ENCODE data around the gene ARHGEF4.

Gene ARHGEF4

DNA sequence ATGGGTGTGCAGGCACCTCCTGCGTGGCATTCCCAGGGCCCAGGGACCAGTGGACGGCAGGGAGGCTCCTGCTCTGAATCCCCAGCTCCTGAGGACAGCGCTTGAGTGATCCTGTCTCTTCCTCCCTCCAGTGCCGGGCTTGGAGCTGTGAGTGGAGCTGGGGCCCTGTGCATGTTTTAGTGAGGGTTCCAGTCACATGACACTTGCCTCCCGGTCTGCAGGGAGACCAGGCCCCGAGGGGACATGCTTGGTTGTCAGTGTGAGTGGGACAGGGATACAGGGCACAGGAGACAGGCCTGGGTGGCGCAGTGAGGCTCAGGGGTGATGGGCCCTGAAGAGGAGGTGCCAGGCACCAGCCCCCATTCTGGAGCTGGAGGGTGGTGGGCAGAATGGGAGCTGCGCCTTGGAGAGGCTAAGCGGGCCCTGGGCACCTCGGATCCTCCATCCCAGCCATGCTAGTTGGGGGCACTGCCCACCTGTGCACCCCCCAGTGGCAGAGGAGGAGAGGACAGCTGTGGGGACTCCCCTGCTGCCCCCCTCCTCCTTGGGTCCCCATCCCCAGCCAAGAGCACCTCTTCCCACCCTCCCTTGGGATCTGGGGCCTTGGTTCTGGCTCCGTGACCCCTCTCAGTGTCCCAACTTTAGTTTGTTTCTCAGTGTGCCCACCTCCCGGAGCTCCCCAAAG is 12.0 kb downstream of the ARHGEF4 start:
- no peak for DNase-seq
- Mint-ChIP-seq H3K4me1 (ENCODE audit: low read depth) (no peaks in the 10 kb centered on the region), H3K4me3 (no peak overlapping the region), H3K9me3 (no peaks in the 10 kb centered on the region), H3K27ac (no peak overlapping the region), H3K27me3 (peaks cover 10% of the 10 kb centered on the region), H3K36me3 (ENCODE audit: low read depth) (no peaks in the 10 kb centered on the region)

DNA sequence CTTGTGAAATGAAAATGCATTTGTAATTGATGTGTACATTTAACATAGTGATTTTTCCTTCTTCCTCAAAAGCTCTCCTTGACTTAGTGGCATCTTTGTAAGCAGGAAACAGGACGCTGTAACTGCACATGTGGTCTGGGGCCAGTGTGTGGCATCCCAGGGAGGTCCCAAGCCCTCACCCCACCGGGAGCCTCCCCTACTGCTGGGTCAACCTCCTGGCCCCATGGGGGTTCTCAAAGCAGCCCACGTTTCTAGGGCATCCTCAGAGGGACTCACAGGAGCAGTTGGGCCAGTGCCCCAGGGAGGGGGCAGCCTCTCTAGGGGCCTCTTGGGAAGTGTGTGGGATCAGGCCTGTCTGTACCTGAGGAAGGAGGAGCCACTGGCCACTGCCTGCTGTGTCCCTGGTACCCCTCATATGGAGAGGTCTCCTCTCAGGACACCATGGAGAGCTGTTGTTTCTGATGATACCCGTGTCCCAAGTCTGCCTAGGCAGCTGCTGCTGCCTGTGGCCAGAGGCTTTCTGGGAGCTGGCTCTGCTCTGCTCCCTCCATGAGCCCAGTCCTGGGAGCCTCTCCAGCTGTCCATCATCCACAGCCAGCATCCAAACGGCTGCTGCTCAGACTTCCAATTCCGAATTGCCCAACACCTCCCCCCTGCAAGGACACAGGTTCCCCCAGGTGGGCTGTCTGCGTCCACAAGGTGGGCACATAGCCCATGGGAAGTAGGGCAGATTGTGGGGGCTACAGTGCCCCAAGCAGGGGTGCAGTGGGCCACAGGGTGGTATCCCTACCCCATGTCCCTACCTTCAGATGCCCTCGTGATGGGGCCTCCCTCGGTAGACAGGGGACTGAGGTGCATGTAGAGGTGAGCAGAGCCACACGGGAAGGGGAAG is 13.4 kb downstream of the ARHGEF4 start:
- no peak overlapping the region for H3K4me3 Mint-ChIP-seq
- no peak overlapping the region for H3K27ac Mint-ChIP-seq
- H3K4me1 Mint-ChIP-seq (ENCODE audit: low read depth): no peaks in the 10 kb centered on the region
- no peak for DNase-seq
- no peaks in the 10 kb centered on the region for H3K36me3 Mint-ChIP-seq (ENCODE audit: low read depth)
- peaks cover 10% of the 10 kb centered on the region for H3K27me3 Mint-ChIP-seq
- no peaks in the 10 kb centered on the region for H3K9me3 Mint-ChIP-seq

DNA sequence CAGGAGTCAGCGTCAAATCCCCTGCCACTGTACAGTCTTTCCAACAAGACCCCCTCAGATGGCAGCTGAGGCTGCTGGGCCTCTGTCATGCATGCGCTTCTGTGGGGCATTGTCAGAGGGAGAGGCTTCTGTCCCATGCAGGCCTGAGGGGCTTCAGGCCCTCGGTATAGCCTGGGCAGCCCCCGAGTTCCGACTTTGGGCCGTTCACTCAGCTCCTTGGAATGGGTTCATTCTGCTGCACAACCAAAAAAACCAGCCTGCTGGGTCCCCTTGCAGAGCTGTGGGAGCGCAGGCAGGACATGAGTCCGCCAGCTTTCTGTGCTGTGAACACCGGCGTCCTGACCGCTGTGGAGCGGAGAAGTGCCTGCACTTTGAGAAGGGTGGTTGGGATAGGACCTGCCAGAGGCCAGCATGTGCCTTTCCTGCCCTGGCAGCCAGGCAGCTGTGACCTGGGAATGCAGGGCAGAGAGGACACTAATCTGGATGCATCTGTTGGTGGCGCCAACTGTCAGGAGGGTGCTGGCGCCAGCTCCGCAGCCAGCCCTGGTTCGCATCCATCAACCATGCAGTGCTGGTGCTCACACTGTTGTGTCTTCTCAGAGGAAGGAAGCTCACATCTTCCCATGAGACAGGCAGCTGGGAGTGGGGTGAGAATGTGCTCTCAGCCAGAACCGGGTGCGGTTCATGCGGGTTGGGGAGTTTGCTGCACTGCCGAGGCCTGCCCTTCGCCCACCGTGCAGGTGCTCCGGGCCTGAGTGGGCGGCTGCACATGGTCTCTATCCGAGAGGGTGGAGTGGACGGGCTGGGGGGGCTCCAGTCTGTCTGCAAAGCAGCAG is 14.3 kb downstream of the ARHGEF4 start:
- Mint-ChIP-seq H3K27me3 (peaks cover 10% of the 10 kb centered on the region), H3K27ac (no peak overlapping the region), H3K4me3 (no peak overlapping the region), H3K9me3 (peaks cover 4% of the 10 kb centered on the region), H3K4me1 (ENCODE audit: low read depth) (no peaks in the 10 kb centered on the region), H3K36me3 (ENCODE audit: low read depth) (no peaks in the 10 kb centered on the region)
- no peak for DNase-seq

DNA sequence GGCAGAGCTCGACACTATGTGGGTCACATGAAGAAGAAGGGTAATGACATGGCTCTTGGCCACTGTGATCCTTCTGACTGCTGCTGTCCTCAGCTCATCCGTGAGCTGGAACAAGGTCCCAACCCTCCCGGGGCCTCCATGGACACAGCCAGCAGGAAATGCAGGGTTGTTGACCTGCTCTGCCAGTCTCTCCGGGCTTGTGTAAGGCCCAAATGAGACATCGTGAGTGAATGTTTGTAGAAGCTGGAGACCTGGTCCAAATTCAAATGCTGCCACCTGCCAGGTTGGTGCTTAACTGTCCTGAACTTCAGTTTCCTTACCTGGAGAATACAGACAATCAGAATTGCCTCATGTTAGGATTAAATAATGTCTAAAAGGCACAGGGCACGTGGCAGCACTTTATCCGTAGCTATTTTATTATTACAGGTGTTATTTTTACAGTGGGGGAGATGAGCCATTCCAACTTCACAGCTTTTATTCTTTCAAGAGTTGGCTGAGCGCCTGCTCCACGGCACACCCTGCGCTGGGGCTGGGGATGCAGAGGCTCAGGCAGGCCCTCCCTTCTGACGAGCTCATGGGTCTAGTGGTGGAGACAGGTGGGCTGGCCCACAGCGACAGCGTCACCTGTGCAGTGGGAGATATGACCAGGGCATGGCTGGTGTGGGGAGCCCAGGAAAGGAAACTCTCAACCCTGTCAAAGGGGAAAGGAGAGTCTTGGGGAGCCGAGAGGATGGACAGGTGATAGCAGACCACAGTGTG is 15.1 kb downstream of the ARHGEF4 start:
- DNase-seq: no peak
- Mint-ChIP-seq H3K4me1 (ENCODE audit: low read depth) (no peaks in the 10 kb centered on the region), H3K36me3 (ENCODE audit: low read depth) (no peaks in the 10 kb centered on the region), H3K9me3 (peaks cover 4% of the 10 kb centered on the region), H3K27ac (no peak overlapping the region), H3K27me3 (peaks cover 10% of the 10 kb centered on the region), H3K4me3 (no peak overlapping the region)

DNA sequence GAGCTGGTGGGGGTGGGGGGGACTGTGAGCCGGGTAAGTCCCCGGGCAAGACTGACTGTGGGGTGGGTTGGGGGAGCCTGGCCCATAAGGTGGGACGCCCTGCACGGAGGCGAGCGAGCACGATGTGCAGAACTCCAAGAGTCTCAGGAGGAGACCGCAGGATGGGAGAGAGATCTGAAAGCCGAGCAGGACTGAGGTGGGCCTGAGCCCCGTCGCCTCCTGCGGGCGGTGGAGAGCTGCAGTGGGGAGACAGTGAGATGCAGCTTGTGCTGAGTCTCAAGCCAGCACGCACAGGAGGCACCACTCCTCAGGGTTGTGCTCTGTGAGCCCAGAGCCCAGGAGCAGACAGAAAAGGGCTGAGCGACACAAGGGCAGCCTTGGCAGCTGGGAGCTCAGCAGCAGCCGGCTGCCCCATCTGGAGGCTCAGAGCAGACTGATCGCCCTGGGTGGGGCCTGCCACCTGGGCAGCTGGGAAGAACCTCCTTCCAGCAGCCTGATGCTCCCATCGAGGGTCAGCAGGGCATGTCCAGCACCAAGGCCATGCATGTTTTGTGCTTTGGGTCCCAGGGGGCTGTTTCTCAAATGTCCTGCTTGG is 15.9 kb downstream of the ARHGEF4 start:
- peaks cover 4% of the 10 kb centered on the region for H3K9me3 Mint-ChIP-seq
- H3K36me3 Mint-ChIP-seq (ENCODE audit: low read depth): no peaks in the 10 kb centered on the region
- H3K4me3 Mint-ChIP-seq: no peak overlapping the region
- H3K4me1 Mint-ChIP-seq (ENCODE audit: low read depth): no peaks in the 10 kb centered on the region
- no peak for DNase-seq
- H3K27me3 Mint-ChIP-seq: peaks cover 10% of the 10 kb centered on the region
- no peak overlapping the region for H3K27ac Mint-ChIP-seq

DNA sequence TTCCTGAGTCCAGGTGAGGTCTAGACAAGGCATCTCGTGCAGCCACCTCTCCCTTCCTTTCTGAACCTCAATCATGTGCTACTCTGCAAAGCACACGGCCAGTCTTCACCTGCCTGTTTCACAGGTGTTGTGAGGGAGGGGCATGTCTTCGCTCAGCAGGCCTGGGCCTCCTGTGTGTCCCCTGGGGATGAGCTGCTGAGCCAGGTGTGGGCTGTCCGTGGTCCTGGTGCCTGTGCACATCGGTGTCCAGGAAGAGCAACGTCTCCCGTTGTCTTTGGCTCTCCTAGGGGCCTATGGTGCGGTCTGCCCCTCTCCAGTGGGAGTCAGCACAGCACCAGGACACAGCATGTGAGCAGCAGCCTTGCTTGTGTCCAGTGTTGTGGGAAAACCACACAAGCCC is 16.7 kb downstream of the ARHGEF4 start:
- H3K4me1 Mint-ChIP-seq (ENCODE audit: low read depth): no peaks in the 10 kb centered on the region
- peaks cover 4% of the 10 kb centered on the region for H3K9me3 Mint-ChIP-seq
- DNase-seq: no peak
- H3K27me3 Mint-ChIP-seq: peaks cover 10% of the 10 kb centered on the region
- H3K36me3 Mint-ChIP-seq (ENCODE audit: low read depth): no peaks in the 10 kb centered on the region
- H3K27ac Mint-ChIP-seq: no peak overlapping the region
- H3K4me3 Mint-ChIP-seq: no peak overlapping the region

DNA sequence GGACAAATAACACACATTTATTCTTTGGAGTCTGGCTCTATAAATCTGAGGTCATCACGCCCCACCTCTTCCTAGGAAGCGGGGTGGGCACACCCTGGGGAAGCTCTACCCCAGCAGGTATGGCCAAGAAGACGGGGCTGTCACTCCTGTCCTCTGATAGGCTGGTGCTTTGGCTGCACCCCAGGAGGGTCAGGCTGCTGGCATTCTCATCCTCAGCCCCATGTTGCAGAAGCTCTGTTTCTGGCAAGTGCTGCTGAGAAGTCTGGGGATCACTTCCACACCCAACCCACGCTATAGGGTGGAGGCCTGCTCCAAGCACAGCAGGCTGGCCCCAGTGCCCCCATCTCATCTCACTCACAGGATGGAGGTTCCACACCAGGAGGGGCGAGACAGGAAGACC is 17.6 kb downstream of the ARHGEF4 start:
- H3K36me3 Mint-ChIP-seq (ENCODE audit: low read depth): no peaks in the 10 kb centered on the region
- no peaks in the 10 kb centered on the region for H3K4me1 Mint-ChIP-seq (ENCODE audit: low read depth)
- peaks cover 10% of the 10 kb centered on the region for H3K27me3 Mint-ChIP-seq
- H3K9me3 Mint-ChIP-seq: peaks cover 4% of the 10 kb centered on the region
- no peak overlapping the region for H3K27ac Mint-ChIP-seq
- no peak overlapping the region for H3K4me3 Mint-ChIP-seq
- no peak for DNase-seq

DNA sequence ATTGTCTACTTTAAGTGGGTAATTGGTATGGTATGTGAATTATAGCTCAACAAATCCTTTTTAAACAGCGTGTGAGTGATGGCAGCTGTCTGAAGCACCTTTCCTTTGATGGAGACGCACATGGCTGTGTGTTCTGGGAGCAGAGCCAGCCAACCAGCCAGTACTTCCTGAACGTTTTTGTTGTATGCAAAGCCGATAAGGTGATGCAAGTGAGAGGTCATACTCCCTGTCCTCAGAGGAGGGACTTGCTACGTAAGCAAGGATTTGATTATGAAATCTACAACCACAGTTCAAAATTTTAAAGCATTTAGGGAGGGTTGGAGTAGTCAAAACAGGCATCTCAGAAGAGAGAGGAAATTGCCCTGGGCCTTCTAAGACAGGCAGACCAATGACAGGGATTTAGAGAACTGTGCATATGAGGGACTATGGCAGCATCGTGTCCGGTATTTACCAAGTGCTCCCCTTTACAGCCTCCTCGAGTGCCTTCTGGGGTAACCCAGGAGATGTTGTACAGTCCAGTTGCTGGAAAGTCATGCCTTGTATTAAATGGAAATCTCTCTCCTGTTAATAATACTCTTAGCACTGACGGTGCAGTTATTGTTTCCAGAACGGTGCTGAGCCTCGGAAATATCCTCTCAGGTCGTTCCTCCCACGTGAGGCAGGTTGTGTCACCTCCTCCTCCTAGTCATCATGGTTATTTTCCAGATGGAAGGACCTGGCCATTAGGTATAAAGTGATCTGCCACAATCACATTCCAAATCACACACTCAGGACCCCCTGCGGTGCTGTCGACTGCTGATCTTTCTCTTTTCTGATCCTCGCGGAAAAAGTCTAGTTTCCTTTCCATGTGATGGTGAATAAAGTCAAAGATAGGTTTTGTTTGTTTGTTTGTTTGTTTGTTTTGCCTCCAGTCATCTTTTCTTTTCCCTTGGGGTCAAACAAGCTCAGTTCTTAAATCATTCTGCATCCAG is 28.4 kb downstream of the ARHGEF4 start:
- Mint-ChIP-seq H3K36me3 (ENCODE audit: low read depth) (no peaks in the 10 kb centered on the region), H3K4me1 (ENCODE audit: low read depth) (no peaks in the 10 kb centered on the region), H3K9me3 (no peaks in the 10 kb centered on the region), H3K27me3 (peaks cover 4% of the 10 kb centered on the region), H3K4me3 (no peak overlapping the region), H3K27ac (no peak overlapping the region)
- no peak for DNase-seq

DNA sequence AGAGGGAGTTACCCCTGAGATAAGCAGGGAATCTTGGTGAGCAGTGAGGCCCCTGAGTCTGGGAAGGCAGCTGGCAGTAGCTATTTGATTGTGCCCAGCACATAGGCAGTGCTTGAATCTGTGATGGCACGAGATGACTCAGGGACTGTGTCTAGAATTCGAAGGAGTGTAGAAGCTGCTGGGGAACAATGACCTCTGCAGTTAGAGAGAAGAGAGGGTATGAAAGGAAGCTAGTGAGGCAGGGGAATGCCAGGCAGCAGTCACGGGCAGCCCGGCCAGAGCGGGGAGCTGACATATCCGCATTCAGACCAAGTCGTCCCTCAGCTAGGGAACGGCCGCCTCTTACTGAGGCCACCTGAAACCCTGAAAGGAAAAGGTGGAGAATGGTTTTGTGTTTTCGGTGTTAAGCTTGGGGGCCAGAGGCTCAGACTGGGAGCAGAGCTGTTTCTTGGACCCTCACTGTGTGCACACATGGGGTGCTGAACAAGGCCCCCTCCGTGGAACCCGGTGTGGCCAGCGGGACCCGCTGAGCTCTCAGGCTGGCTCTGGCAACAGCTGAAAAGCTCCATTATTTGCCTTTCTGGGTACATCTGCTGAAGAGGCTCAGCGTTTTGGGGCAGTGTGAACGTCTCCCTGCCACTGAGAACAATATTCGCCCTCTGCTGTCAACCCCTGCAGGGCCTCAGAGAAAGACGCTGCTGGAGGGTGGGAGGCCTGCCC is 32.9 kb downstream of the ARHGEF4 start:
- DNase-seq: no peak
- no peaks in the 10 kb centered on the region for H3K36me3 Mint-ChIP-seq (ENCODE audit: low read depth)
- H3K4me3 Mint-ChIP-seq: no peak overlapping the region
- H3K27me3 Mint-ChIP-seq: peaks cover 7% of the 10 kb centered on the region
- peaks cover 8% of the 10 kb centered on the region for H3K4me1 Mint-ChIP-seq (ENCODE audit: low read depth)
- H3K27ac Mint-ChIP-seq: no peak overlapping the region
- no peaks in the 10 kb centered on the region for H3K9me3 Mint-ChIP-seq

DNA sequence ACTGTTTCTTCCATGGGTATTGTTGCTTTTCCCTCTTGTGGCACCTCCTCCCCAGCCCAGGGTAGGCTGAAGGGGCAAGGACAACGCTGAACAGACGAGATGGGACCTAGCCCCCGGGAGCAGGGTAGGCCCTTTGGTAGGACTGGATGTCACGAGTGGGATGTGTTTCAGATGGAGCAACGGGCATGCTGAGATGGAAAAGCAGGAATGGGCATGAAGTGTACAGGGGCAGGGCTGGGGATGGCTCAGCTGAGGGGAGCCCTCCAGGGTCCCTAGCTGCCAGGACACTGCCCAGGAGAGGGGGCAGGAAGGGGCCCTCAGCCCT is 33.4 kb downstream of the ARHGEF4 start:
- DNase-seq: no peak
- peaks cover 9% of the 10 kb centered on the region for H3K27me3 Mint-ChIP-seq
- no peak overlapping the region for H3K4me3 Mint-ChIP-seq
- no peaks in the 10 kb centered on the region for H3K36me3 Mint-ChIP-seq (ENCODE audit: low read depth)
- no peak overlapping the region for H3K27ac Mint-ChIP-seq
- peaks cover 8% of the 10 kb centered on the region for H3K4me1 Mint-ChIP-seq (ENCODE audit: low read depth)
- no peaks in the 10 kb centered on the region for H3K9me3 Mint-ChIP-seq

DNA sequence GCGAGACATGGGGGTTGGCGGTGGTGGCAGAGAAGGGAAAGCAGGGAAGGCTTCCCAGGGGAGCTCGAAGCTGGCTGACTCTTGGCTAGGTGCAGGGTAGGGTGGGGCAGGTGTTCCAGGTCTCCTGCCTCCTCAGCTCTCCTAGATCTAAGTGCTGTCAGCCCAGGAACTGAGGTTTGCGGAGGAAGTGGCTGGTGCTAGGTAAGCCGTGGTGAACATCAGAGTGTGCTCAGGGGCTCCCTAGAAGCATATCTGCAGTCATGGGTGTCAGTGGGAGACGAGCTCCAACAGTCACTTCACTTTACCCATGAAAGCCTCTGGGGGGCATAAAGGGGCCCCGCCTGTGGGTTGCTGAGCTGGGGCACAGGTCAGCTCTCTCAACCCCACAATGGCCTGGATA is 34.1 kb downstream of the ARHGEF4 start:
- no peaks in the 10 kb centered on the region for H3K9me3 Mint-ChIP-seq
- no peaks in the 10 kb centered on the region for H3K36me3 Mint-ChIP-seq (ENCODE audit: low read depth)
- no peak for DNase-seq
- H3K4me3 Mint-ChIP-seq: no peak overlapping the region
- H3K27me3 Mint-ChIP-seq: peaks cover 16% of the 10 kb centered on the region
- H3K4me1 Mint-ChIP-seq (ENCODE audit: low read depth): peaks cover 8% of the 10 kb centered on the region
- no peak overlapping the region for H3K27ac Mint-ChIP-seq

DNA sequence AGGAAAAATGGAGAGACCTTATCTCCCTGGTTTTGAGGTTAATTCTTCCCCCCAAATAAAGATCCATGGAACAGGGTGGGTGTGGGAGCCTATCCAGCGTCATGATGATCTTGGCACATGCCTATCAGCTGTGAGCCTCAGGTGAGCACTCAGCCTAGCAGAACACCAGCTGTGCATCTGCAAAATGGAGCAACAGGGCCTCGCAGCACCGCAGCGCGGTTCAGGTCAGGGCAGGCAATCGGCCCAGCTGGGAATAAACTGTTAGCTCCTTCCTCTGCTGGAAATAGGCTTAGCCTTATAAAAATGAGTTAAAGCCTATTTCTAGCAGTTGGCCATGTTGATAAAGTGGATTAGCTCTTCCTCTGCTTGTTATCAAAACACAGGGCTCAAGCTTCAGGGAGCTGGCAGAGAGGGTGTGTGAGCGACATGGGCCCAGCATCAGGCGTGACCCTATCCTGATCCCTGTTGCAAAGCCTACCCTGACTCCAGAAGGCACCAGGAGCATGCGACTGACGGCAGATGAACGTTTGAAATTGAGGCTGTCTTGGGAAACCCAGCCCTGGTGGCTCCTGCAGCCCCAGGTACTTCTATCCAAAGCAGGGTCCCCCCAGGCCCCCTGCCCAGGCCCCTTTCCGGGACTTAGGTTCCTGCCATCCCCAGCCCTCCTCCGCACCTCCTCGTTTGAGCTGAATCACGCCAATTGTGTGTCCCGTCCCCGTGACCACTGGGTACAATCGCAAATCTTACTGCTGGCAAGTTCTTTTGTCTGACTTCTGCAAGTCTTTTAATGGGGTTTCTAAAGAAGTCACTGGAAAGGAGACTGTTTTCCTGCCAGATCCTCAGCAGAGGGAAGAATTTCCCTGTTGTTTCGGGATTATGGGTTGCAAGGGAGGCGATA is 35.4 kb downstream of the ARHGEF4 start:
- no peak for DNase-seq
- Mint-ChIP-seq H3K4me3 (no peak overlapping the region), H3K27ac (no peak overlapping the region), H3K27me3 (peaks cover 19% of the 10 kb centered on the region), H3K36me3 (ENCODE audit: low read depth) (no peaks in the 10 kb centered on the region), H3K9me3 (no peaks in the 10 kb centered on the region), H3K4me1 (ENCODE audit: low read depth) (peaks cover 8% of the 10 kb centered on the region)
